ENCODE data around the gene LIN7A. TPM values are rescaled to one million over a fixed set of nuclear protein-coding genes. Genes with fewer than 3 reads are reported as not detected.

Gene LIN7A, protein sequence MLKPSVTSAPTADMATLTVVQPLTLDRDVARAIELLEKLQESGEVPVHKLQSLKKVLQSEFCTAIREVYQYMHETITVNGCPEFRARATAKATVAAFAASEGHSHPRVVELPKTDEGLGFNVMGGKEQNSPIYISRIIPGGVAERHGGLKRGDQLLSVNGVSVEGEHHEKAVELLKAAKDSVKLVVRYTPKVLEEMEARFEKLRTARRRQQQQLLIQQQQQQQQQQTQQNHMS
- polyA plus RNA-seq (2012; ENCODE audit: low read depth, missing spikeins) = 1.2 TPM

GRCh38 chr12:80937391-80938238, at the start of gene LIN7A:
Gene LIN7A, minus strand, starts transcription at chr12:80937934. Its CDS starts 212 bp downstream, at chr12:80937722.
- FAIRE-seq (no peak), DNase-seq (ENCODE audit: insufficient read length, low spot score) (no peak)
- TF ChIP-seq POLR2AphosphoS5 (IDR thresholded peaks at IDR 0.05; ENCODE audit: low read depth, low read length) = no peak
- no peak for TF ChIP-seq POLR2A (IDR thresholded peaks at IDR 0.05; ENCODE audit: low read depth, low read length)
- no peak for TF ChIP-seq TAF1 (IDR thresholded peaks at IDR 0.05; ENCODE audit: low read depth, low read length)
- no peak for TF ChIP-seq POU2F2 (IDR thresholded peaks at IDR 0.05; ENCODE audit: low read depth, low read length)
- no peak for TF ChIP-seq SPI1 (IDR thresholded peaks at IDR 0.05; ENCODE audit: low read depth, low read length)
- TF ChIP-seq PAX5 (IDR thresholded peaks at IDR 0.05; ENCODE audit: insufficient read depth, low read length, severe bottlenecking) = no peak

- FAIRE-seq (no peak), DNase-seq (ENCODE audit: insufficient read length, low spot score) (no peak)
- TF ChIP-seq SPI1 (IDR thresholded peaks at IDR 0.05; ENCODE audit: low read depth, low read length) = no peak
- TF ChIP-seq POU2F2 (IDR thresholded peaks at IDR 0.05; ENCODE audit: low read depth, low read length) = no peak
- TF ChIP-seq PAX5 (IDR thresholded peaks at IDR 0.05; ENCODE audit: insufficient read depth, low read length, severe bottlenecking) = no peak
- TF ChIP-seq TAF1 (IDR thresholded peaks at IDR 0.05; ENCODE audit: low read depth, low read length) = no peak
- TF ChIP-seq POLR2A (IDR thresholded peaks at IDR 0.05; ENCODE audit: low read depth, low read length) = no peak
- TF ChIP-seq POLR2AphosphoS5 (IDR thresholded peaks at IDR 0.05; ENCODE audit: low read depth, low read length) = no peak
Observed at GRCh38 chr12:80986224-80986623, 48.5 kb upstream of the LIN7A start.

- FAIRE-seq (no peak), DNase-seq (ENCODE audit: insufficient read length, low spot score) (no peak)
- no peak for TF ChIP-seq PAX5 (IDR thresholded peaks at IDR 0.05; ENCODE audit: insufficient read depth, low read length, severe bottlenecking)
- TF ChIP-seq POU2F2 (IDR thresholded peaks at IDR 0.05; ENCODE audit: low read depth, low read length) = no peak
- TF ChIP-seq POLR2AphosphoS5 (IDR thresholded peaks at IDR 0.05; ENCODE audit: low read depth, low read length) = no peak
Observed at GRCh38 chr12:80979816-80980215, 42.1 kb upstream of the LIN7A start.

- DNase-seq (ENCODE audit: insufficient read length, low spot score) (no peak), FAIRE-seq (no peak)
- TF ChIP-seq PAX5 (IDR thresholded peaks at IDR 0.05; ENCODE audit: insufficient read depth, low read length, severe bottlenecking) = no peak
- TF ChIP-seq POU2F2 (IDR thresholded peaks at IDR 0.05; ENCODE audit: low read depth, low read length) = no peak
- TF ChIP-seq TAF1 (IDR thresholded peaks at IDR 0.05; ENCODE audit: low read depth, low read length) = no peak
- TF ChIP-seq SPI1 (IDR thresholded peaks at IDR 0.05; ENCODE audit: low read depth, low read length) = no peak
- no peak for TF ChIP-seq POLR2AphosphoS5 (IDR thresholded peaks at IDR 0.05; ENCODE audit: low read depth, low read length)
- TF ChIP-seq POLR2A (IDR thresholded peaks at IDR 0.05; ENCODE audit: low read depth, low read length) = no peak
Observed at GRCh38 chr12:80979251-80979650, 41.5 kb upstream of the LIN7A start.

DNA sequence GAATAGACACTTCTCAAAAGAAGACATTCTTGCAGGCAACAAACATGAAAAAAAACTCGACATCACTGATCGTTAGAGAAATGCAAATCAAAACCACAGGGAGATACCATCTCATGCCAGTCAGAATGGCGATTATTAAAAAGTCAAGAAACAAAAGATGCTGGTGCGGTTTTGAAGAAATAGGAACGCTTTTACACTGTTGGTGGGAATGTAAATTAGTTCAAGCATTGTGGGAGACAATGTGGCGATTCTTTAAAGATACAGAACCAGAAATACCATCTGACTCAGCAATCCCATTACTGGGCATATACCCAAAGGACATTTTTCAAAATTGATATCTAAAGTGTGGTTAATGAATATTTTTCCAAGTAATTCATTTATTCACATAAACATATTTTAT, 39.6 kb upstream of the LIN7A start:
- FAIRE-seq = no peak
- DNase-seq (ENCODE audit: insufficient read length, low spot score) = no peak
- no peak for TF ChIP-seq PAX5 (IDR thresholded peaks at IDR 0.05; ENCODE audit: insufficient read depth, low read length, severe bottlenecking)
- TF ChIP-seq SPI1 (IDR thresholded peaks at IDR 0.05; ENCODE audit: low read depth, low read length) = no peak
- TF ChIP-seq POU2F2 (IDR thresholded peaks at IDR 0.05; ENCODE audit: low read depth, low read length) = no peak
- TF ChIP-seq TAF1 (IDR thresholded peaks at IDR 0.05; ENCODE audit: low read depth, low read length) = no peak
- no peak for TF ChIP-seq POLR2A (IDR thresholded peaks at IDR 0.05; ENCODE audit: low read depth, low read length)
- no peak for TF ChIP-seq POLR2AphosphoS5 (IDR thresholded peaks at IDR 0.05; ENCODE audit: low read depth, low read length)

DNA sequence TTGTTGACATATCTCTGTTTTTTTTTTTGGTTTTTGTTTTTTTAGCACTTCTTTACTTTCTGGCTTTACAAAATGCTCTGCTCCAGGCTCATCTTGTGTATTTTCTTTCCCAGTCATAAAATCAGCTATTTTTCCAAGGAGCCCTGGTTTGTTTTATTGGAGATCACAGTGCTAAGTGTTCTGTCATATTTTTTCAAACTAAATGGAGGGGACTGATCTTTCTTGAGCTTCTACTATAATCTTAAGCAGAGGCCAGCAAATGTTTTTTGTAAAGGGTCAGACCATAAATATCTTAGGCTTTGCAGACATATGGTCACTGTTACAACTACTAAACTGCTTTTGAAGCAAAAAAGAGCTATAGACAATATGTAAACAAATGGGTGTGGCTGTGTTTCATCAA, 30.6 kb upstream of the LIN7A start:
- FAIRE-seq (no peak), DNase-seq (ENCODE audit: insufficient read length, low spot score) (no peak)
- TF ChIP-seq POLR2AphosphoS5 (IDR thresholded peaks at IDR 0.05; ENCODE audit: low read depth, low read length) (no peak), TAF1 (IDR thresholded peaks at IDR 0.05; ENCODE audit: low read depth, low read length) (no peak), PAX5 (IDR thresholded peaks at IDR 0.05; ENCODE audit: insufficient read depth, low read length, severe bottlenecking) (no peak), POU2F2 (IDR thresholded peaks at IDR 0.05; ENCODE audit: low read depth, low read length) (no peak), POLR2A (IDR thresholded peaks at IDR 0.05; ENCODE audit: low read depth, low read length) (no peak), SPI1 (IDR thresholded peaks at IDR 0.05; ENCODE audit: low read depth, low read length) (no peak)

- no peak for FAIRE-seq
- no peak for DNase-seq (ENCODE audit: insufficient read length, low spot score)
- TF ChIP-seq SPI1 (IDR thresholded peaks at IDR 0.05; ENCODE audit: low read depth, low read length) (no peak), PAX5 (IDR thresholded peaks at IDR 0.05; ENCODE audit: insufficient read depth, low read length, severe bottlenecking) (no peak), POU2F2 (IDR thresholded peaks at IDR 0.05; ENCODE audit: low read depth, low read length) (no peak), POLR2AphosphoS5 (IDR thresholded peaks at IDR 0.05; ENCODE audit: low read depth, low read length) (no peak)
Observed at GRCh38 chr12:80967565-80967964, 29.8 kb upstream of the LIN7A start.

DNA sequence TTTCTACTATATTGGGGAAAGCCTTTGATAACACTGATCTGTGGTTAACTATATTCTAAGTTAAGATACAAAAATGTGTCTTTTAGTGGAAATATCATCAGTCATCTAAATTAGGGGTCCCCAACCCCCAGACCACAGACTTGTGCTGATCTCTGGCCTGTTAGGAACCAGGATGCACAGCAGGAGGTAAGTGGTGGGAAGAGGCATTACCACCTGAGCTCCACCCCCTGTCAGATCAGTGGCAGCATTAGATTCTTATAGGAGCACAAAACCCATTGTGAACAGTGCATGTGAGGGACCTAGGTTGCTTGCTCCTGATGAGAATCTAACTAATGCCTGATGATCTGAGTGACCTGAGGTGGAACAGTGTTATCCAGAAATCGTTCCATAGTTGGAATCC, 28.3 kb upstream of the LIN7A start:
- no peak for DNase-seq (ENCODE audit: insufficient read length, low spot score)
- FAIRE-seq = no peak
- TF ChIP-seq TAF1 (IDR thresholded peaks at IDR 0.05; ENCODE audit: low read depth, low read length) (no peak), POLR2AphosphoS5 (IDR thresholded peaks at IDR 0.05; ENCODE audit: low read depth, low read length) (no peak), SPI1 (IDR thresholded peaks at IDR 0.05; ENCODE audit: low read depth, low read length) (no peak), POLR2A (IDR thresholded peaks at IDR 0.05; ENCODE audit: low read depth, low read length) (no peak), POU2F2 (IDR thresholded peaks at IDR 0.05; ENCODE audit: low read depth, low read length) (no peak), PAX5 (IDR thresholded peaks at IDR 0.05; ENCODE audit: insufficient read depth, low read length, severe bottlenecking) (no peak)

GRCh38 chr12:80958162-80958561, 20.4 kb upstream of the LIN7A start:
- FAIRE-seq = no peak
- DNase-seq (ENCODE audit: insufficient read length, low spot score) = no peak
- TF ChIP-seq TAF1 (IDR thresholded peaks at IDR 0.05; ENCODE audit: low read depth, low read length) = no peak
- TF ChIP-seq SPI1 (IDR thresholded peaks at IDR 0.05; ENCODE audit: low read depth, low read length) = no peak
- TF ChIP-seq PAX5 (IDR thresholded peaks at IDR 0.05; ENCODE audit: insufficient read depth, low read length, severe bottlenecking) = no peak
- no peak for TF ChIP-seq POLR2A (IDR thresholded peaks at IDR 0.05; ENCODE audit: low read depth, low read length)
- no peak for TF ChIP-seq POLR2AphosphoS5 (IDR thresholded peaks at IDR 0.05; ENCODE audit: low read depth, low read length)
- no peak for TF ChIP-seq POU2F2 (IDR thresholded peaks at IDR 0.05; ENCODE audit: low read depth, low read length)

Data from GM12891 (cell line).